ENCODE results near the gene SCGB1C2.
"Not testable (repeated sequence)": the region's sequence is repeated elsewhere in the genome, so short reads cannot be mapped to it uniquely, and the experiment has no call there.

The SCGB1C2 gene

DNA sequence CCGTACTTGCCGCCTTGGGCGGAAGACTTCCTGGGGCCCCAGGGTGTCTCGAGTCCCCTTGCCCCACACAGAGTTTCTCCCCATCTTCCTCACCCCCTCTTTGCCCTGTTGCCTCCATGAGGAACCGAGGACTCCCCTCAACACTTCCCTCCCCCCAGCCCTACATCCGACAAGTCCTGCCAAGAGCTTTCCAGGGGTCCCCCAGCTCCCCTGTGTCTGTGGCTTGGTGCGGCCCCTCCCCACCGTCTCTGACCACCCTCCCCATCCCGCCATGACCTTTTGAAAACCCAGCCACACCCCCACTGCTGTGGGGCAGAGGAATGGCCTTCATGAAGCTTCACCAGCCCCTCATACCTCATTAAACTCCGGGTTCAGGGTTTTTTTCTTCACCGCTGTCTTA, 11.4 kb downstream of the SCGB1C2 start:
- no peak for DNase-seq (ENCODE audit: low read depth in 1 of 2, low spot score in 1 of 2)

DNA sequence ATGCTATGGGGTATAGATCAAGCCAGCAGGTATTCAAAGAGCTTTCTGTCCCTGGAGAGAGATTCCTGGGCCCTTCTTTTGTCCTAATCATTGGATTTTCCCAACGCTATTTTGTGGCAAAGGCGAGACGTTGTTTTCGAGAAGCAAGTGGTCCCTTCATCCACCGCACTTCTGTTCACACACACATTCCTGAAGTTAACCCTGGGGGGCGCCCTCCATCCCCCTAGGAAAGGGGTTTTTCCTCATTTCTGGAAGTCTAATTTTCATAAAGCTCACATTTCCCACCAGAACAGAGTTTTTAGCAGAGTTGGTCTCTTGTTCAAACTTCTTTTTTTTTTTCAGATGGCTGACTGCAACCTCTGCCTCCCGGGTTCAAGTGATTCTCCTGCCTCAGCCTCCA, 11.9 kb downstream of the SCGB1C2 start:
- no peak for DNase-seq (ENCODE audit: low read depth in 1 of 2, low spot score in 1 of 2)

DNA sequence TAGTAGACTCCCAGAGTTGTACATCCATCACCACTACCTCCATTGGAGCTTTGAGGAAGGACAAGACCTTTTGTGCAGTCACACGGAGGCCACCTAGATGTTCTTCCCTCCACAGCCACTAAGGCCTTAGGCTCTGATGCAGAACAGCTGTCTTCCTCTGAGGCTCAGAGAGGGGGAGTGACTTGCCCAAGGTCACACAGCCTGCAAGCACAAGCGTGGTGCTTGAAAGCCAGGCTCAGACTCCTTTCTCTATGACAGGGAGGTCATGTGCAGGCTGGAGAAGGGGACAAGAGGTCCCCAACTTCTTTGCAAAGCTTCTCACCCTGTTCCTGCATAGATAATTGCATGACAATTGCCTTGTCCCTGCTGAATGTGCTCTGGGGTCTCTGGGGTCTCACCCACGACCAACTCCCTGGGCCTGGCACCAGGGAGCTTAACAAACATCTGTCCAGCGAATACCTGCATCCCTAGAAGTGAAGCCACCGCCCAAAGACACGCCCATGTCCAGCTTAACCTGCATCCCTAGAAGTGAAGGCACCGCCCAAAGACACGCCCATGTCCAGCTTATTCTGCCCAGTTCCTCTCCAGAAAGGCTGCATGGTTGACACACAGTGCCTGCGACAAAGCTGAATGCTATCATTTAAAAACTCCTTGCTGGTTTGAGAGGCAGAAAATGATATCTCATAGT, 12.7 kb downstream of the SCGB1C2 start:
- no peak for DNase-seq (ENCODE audit: low read depth in 1 of 2, low spot score in 1 of 2)

DNA sequence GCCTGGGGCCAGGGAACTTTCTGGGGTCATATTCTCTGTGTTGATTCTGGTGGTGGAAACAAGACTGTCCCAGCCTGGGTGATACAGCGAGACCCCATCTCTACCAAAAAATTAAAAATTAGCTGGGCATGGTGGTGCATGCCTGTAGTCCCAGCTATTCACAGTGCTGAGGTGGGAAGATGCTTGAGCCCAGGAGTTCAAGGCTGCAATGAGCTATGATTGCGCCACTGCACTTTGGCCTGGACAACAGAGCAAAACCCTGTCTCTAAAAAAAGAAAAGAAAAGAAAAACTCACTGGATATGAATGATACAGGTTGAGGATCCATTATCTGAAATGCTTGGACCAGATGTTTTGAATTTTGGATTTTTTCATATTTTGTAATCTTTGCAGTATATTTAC, 13.6 kb downstream of the SCGB1C2 start:
- DNase-seq (ENCODE audit: low read depth in 1 of 2, low spot score in 1 of 2): no peak

DNA sequence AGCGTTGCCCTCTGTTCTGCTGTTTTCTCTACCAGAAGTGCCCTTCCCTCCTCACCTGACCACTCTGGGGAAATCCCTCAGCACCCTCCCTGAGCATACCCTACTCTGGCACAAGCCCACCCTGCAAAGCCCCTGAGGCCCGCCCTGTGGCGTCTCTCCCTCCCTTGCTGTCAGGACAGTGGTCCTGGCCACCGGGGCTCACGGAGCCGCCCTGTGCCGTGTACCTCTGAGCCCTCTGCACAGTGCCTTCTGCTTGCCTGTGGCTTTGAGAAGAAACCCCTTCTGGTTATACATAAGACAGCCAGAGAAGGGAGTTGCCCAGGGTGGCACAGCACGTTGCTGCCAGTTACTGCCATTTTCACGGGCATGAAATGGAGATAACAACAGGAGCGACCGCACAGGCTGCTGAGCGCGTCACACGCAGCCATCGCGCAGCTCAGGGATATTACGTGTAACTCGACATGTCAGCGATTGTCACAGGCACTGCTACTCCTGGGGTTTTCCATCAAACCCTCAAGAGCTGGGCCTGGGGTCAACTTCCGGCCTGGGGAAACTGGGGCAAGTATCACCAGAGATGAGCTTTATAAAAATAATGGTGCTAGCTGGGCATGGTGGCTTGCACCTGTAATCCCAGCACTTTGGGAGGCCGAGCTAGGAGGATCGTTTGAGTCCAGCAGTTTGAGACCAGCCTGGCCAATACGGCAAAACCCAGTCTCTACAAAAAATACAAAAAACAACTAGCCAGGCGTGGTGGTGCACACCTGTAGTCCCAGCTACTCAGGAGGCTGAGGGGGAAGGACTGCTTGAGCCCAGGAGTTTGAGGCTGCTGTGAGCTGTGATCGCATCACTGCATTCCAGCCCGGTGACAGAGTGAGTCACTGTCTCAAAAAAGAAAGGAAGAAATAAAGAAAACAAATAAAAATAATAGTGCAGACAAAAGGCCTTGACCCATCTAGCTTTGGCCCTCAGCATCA, 14.8 kb downstream of the SCGB1C2 start:
- no peak for DNase-seq (ENCODE audit: low read depth in 1 of 2, low spot score in 1 of 2)

DNA sequence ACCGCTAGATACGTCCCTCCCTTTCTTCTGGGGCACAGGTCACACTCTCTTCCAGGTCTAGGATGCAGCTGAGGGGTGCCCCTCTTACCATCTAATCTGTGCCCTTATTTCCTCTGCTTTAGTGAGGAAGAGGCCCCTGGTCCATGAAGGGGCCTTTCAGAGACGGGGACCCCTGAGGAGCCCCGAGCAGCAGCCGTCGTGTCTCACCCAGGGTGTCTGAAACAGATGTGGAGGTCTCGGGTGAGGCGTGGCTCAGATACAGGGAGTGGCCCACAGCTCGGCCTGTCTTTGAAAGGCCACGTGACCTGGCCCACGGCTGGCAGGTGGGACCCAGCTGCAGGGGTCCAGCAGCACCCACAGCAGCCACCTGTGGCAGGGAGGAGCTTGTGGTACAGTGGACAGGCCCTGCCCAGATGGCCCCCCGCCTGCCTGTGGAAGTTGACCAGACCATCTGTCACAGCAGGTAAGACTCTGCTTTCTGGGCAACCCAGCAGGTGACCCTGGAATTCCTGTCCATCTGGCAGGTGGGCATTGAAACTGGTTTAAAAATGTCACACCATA, 15.6 kb downstream of the SCGB1C2 start:
- no peak for DNase-seq (ENCODE audit: low read depth in 1 of 2, low spot score in 1 of 2)

DNA sequence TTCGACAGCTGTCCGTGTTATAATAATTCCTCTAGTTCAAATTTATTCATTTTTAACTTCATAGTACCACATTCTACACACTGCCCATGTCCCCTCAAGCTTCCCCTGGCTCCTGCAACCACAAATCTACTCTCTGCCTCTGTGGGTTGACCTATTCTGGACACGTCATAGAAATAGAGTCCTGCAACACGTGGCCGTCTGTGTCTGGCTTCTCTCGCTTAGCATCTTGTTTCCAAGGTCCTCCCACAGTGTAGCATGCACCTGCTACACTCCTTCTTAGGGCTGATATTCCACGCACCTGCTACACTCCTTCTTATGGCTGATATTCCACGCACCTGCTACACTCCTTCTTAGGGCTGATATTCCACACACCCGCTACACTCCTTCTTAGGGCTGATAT, 16.5 kb downstream of the SCGB1C2 start:
- no peak for DNase-seq (ENCODE audit: low read depth in 1 of 2, low spot score in 1 of 2)

DNA sequence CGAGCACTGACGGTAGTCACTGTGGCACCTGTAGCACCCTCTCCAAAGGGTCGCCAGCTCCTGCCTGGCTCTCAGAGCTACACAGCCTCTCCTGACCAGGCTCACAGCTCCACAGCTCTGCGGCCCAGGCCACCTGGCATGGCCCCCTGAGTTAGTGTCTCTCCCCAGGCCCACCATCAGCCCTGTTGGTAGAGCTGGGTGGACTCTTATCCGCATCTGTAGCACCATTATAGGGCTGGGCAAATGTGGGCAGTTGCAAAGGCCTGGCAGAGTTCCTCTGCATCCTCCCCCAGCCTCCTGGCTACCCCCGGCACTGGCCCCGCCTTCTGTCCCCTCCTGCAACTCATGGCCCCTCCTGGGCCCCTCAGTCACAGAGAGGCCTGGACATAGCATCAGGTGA, 18.2 kb downstream of the SCGB1C2 start:
- DNase-seq (ENCODE audit: low read depth in 1 of 2, low spot score in 1 of 2): no peak

DNA sequence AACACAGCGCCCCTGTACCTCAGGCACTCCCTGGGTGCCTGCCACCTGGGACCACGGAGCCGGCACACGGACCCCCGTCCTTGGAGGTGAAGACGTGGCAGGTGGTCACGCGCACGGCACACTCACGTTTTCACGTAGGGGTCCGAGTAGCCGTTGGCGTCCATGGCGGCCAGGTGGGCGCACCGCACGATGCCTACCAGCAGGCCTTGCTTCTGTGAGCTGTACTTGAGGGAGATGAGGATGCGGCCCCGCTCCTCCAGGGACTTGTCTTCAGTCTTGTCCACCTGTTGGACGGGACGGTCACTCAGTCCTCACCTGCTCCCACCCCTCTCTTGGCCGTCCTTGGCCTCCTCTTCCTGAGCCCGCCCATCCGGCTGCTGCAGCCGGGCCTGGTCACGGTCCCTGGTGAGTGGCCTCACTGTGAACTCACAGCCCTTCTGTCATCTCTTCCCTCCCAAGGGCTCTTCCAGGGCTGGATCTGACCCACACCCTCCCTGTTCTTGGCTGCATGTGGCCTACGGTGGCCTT, 18.8 kb downstream of the SCGB1C2 start:
- no peak for DNase-seq (ENCODE audit: low read depth in 1 of 2, low spot score in 1 of 2)

DNA sequence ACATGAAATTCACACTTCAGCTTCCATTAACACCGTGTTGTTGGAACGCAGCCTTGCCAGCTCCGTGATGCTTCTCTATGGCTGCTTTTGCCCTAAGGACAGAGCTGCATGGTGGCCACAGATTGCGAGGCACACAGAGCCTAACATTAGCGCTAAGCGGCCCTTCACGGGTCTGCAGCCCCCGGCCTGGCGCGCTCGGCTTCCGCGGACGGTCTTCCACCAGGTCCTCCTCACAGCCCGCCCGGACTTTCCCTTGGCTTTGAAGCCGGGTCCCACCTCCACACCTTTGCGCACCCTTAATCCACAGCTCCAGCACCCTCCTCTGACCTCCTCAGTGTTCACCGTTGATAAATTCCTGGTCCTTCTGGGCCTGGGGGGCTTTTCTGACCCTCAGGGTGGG, 19.6 kb downstream of the SCGB1C2 start:
- no peak for DNase-seq (ENCODE audit: low read depth in 1 of 2, low spot score in 1 of 2)

DNA sequence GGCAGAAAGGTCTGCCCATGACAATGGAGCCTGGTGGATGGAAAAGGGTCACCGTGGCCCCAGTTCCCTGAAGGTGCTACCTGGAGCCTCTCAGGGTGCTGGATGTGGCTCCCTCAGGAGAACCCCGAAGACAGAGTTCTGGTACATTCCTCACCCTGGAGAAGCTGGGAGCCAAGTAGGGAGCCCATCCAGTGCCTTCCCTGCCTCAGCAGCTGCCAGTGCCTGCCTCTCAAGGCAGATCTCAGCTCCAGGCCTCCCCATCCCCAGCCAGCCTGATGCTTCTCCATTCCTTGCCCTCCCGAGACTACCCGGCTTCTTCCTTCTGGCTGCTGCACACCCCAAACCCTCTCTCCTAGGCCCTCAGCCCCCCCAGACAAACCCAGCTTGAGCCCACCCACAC, 20.5 kb downstream of the SCGB1C2 start:
- no peak for DNase-seq (ENCODE audit: low read depth in 1 of 2, low spot score in 1 of 2)

DNA sequence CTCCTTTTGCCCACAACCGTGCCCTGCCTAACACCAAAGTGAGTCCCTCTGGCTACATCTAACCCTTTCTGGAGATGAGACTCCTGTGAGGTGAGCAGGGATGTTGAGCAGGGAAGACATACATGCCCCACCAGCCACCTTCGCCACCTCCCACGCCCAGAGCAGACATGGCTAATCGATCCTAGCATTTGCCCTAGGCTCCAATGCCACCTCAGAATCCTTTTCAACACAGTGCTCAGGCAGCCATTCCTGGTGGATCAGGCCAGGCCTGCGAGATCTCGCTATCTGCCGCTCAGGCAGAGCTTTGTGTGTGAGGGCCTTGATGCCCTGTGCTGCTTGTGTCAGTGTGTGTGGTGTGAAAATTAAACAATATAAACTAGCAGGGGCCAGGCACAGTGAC, 21.0 kb downstream of the SCGB1C2 start:
- DNase-seq (ENCODE audit: low read depth in 1 of 2, low spot score in 1 of 2): no peak

DNA sequence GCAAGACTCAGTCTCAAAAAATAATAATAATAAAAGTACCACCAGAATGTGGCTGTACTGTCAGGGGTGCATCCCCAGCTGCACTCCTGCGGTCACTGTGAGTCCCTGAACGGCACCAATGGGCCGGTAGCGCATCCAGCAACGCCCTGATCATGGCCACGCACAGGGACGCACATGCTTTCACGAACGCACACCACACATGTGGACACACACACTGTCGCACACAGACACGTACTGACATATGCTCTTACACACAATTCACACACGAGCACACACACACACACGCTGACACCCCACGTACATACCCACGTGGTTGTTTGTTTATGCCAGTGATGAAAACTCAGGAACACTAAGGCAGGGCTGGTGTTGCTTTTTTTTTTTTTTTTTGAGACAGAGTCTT, 22.2 kb downstream of the SCGB1C2 start:
- no peak for DNase-seq (ENCODE audit: low read depth in 1 of 2, low spot score in 1 of 2)

DNA sequence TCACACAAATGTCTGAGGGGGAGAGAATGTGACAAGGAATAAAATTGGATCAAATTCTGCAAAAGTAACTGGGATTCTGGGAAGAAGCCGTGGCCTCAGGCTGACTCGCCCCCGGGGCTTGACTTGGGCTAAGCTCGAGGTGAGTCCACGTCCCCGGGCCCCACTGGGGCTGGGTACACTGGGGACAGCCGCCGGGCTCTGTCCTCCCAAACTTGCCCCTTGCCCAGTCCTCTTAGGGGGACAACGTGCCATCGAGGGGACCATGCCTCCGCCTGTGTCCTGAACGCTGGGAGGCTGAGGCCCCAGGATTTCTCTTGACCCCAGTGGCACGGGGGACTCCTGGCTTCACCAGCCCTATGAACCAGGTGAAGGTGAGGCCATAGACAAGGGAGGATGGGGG, 23.0 kb downstream of the SCGB1C2 start:
- no peak for DNase-seq (ENCODE audit: low read depth in 1 of 2, low spot score in 1 of 2)

DNA sequence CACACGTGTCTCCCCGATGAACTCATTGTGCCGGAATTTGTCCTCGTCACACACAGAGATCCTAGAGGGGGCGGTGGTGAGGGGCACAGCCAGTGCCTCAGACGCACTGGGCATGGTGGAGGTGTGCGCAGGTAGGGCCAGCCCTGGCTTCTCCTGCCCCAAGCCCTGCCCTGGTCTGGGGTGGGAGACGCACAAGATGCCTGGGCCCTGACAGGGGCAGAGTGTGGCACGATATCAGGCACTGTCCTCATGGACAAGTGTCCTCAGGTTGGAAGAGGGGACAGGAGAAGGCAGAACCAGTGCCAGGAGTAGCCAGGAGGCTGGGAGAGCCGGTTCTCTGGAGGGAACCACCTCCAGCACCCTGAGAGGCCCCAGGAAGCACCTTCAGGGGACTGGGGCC, 24.1 kb downstream of the SCGB1C2 start:
- no peak for DNase-seq (ENCODE audit: low read depth in 1 of 2, low spot score in 1 of 2)

DNA sequence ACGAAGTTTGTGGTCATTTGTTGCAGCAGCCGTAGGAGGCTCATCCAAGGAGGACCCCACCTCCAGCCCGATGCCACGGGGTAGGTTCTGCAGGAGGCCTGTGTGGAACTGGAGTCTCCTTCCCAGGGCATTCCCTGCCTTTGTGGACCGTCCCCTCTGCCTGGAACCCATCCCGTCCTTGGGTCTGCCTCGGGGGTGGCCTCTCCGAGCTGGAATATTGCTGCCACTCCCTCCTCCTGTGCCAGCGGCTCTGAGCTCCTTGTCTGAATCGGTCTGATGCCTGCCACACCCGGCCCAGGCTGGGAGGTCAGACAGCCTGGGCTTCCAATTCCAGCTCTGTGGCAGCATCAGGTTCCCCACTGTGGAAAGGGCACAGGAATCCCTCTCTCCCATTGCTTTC, 25.3 kb downstream of the SCGB1C2 start:
- DNase-seq (ENCODE audit: low read depth in 1 of 2, low spot score in 1 of 2): no peak

DNA sequence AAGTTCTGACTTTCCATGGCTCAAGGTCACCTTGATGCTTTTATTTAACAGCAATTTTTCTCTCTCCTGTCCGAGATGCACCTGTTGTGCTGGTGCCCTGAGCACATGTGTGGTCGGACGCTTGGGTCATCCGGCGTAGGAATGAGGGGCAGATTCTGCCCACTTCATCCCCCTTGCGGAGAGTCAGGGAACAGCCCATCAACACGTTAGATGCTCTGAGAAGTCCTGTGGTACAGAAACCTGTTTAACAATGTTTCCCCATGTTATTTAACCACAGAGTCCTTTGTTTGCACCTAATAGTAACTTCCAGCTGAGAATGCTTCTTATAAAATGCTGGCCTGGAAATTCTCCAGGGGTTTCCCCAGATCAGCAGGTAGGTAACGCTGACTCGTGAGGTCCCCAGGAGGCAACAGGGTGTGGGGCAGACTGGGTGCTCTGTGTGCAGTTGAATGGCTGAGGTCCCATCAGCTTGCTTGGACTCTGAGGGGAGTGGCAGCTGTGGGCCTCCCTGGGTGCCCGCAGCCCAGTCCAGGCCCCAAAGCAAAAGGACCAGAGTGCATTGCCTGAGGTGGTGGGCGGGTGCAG, 26.2 kb downstream of the SCGB1C2 start:
- no peak for DNase-seq (ENCODE audit: low read depth in 1 of 2, low spot score in 1 of 2)

DNA sequence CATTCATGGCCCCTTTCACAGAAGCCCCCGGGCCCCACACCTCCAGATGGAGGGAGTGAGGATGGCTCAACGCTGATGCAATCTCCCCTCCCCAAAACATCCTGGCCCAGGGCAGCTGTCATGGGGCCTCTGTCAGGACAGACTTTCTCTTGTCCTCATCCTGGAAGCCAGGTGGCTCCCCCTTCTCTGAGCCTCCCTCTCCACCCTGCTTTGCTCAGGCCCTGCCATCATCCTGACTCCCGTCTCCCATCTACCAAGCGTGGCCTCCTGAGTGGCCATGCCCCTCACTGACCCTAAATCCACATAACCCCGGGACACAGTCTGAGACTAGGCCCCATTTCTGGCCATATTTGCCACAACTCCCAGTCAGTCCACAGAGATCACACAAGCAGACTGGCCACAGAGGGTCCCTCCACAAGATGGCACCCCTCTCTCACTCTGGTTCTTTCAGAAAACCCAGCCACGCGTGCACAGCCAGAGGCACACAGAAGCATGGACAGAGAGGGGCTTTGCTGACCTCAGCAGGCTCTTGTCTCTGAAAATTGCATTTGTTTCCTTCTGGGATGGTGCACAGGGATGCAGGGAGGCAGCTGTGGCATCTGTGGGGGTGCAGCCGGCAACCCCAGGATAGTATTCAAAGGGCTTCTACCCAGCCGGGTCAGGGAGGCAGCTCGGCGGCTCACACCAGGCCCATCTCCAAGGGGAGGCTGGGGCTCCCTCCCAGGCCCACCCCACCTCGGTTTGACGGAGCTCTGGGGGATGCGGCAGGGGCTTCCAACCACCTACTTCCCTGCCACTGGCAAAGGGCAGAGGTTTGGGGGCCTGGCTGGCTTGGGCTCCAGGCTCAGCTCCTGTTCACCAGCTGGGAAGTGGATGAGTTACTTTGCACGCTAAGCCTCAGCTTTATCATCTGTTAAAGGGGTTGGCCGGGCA, 27.2 kb downstream of the SCGB1C2 start:
- no peak for DNase-seq (ENCODE audit: low read depth in 1 of 2, low spot score in 1 of 2)

DNA sequence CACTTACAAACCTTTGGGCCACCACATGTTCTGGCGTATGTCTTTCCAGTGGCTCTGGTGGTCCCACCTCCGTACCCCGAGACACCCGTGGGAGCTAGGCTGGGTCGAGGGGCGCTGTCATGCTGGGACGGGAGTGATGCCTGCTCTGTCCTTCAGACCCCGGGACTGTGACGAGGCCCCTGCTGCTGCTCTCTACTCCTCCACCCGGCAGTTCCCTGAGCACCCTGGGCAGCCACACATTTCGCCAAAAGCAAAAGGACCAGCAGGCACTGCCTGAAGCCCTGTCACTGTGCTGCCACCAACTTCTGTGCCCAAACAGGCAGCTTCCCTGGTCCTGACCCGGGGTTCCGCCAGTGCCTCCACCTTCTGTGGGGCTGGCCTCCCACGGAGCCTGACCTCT, 28.6 kb downstream of the SCGB1C2 start:
- DNase-seq (ENCODE audit: low read depth in 1 of 2, low spot score in 1 of 2): no peak

DNA sequence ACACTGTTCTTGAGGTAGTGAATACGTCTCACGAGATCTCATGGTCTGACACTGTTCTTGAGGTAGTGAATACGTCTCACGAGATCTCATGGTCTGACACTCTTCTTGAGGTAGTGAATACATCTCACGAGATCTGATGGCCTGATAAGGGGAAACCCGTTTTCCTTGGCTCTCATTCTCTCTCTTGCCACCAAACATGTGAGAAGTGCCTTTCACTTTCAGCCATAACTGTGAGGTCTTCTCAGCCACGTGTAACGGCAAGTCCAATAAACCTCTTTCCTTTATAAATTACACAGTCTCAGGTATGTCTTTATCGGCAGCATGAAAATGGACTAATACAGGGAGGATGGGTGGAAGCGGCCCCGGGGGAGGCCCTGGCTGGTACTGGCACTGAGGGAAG, 31.2 kb downstream of the SCGB1C2 start:
- not testable (repeated sequence) for DNase-seq (ENCODE audit: low read depth in 1 of 2, low spot score in 1 of 2)
